Measurements from ENCODE around the gene RABL6.
A peak's percentile ranks its signal among the peaks of the same experiment; 100 is the strongest.

GRCh38 chr9:136799854-136800657 is 7.7 kb upstream of the RABL6 start:
- peak; percentile 5 for TF ChIP-seq CTCF (IDR thresholded peaks at IDR 0.05)
- no peak for TF ChIP-seq EZH2 (IDR thresholded peaks at IDR 0.05)

Measured in neural progenitor cell (in vitro differentiated cells).